ENCODE results near the gene PGM1. TPM values are rescaled to one million over a fixed set of nuclear protein-coding genes. Genes with fewer than 3 reads are reported as not detected.

Gene PGM1
- total and polyA plus RNA-seq, 2 of the 4 experiments (the other 2 are of a cell fraction): 42.6 to 94.5 TPM

DNA sequence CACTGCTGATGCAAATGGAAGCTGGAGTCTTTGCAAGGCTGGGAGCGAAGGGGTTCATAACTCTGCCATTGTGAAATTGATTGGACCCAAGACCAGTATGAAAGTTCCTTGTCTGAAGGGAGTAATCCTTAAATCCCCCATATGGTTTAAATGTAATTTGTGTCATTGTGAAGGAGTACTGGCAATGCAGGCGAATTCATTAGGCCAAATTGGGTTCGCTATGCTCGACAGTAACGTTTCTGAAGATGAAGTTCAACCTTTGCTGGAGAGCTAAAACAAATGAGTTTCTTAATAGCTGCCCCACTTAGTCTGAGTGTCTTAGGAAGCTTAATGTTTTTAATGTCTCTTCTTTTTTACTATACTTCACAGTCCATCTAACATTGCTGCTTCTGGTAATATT, 27.5 kb downstream of the PGM1 start:
- Histone ChIP-seq H2BK20ac (ENCODE audit: low read depth, low read length) (no peak overlapping the region), H2BK120ac (ENCODE audit: low read depth, low read length) (no peak overlapping the region), H3K9me1 (ENCODE audit: insufficient read depth, low read length) (0 out of 2 replicates have a peak, but pooled peaks cover 5% of the 10 kb centered on the region), H3K4me2 (ENCODE audit: low read depth, low read length) (no peak overlapping the region), H3K18ac (ENCODE audit: low read depth, low read length) (no peak overlapping the region), H4K91ac (ENCODE audit: insufficient read depth, low read depth, low read length) (no peak overlapping the region), H3K23ac (ENCODE audit: low read depth, low read length) (no peak overlapping the region), H3K4me3 (ENCODE audit: insufficient read depth, low read depth, low read length) (no peak overlapping the region), H3K9ac (ENCODE audit: low read depth, low read length) (no peak overlapping the region), H3K4me1 (ENCODE audit: control insufficient read depth, insufficient read depth, low read length) (peaks cover 8% of the 10 kb centered on the region), H2AFZ (replicated peaks; ENCODE audit: low read length, poor library complexity) (no peak overlapping the region), H3K9me3 (ENCODE audit: control insufficient read depth, insufficient read depth, low read length) (no peaks in the 10 kb centered on the region), H2BK15ac (ENCODE audit: low read depth, low read length) (no peak overlapping the region), H2AK9ac (replicated peaks; ENCODE audit: low read depth, low read length, poor library complexity) (no peak overlapping the region), H3K14ac (replicated peaks; ENCODE audit: low read depth, low read length) (no peak overlapping the region), H3K27me3 (ENCODE audit: control insufficient read depth, insufficient read depth, low read length) (no peaks in the 10 kb centered on the region), H4K20me1 (ENCODE audit: insufficient read depth, low read length) (0 out of 2 replicates have a peak, but pooled peaks cover 4% of the 10 kb centered on the region), H3K4ac (ENCODE audit: low read depth, low read length) (no peak overlapping the region), H3K27ac (ENCODE audit: insufficient read depth, low read length) (no peak overlapping the region), H4K5ac (ENCODE audit: low read depth, low read length) (no peak overlapping the region), H2BK5ac (ENCODE audit: low read depth, low read length, poor library complexity, severe bottlenecking) (no peak overlapping the region), H3K79me1 (ENCODE audit: low read depth in 1 of 2, low read length in 2 of 2) (peaks cover 17 to 23% of the 10 kb centered on the region in 2 experiments), H4K8ac (ENCODE audit: low read depth in 2 of 2, low read length in 2 of 2) (no peak overlapping the region), H2AK5ac (ENCODE audit: low read depth, low read length) (no peak overlapping the region), H3K56ac (ENCODE audit: extremely low read depth, insufficient read depth, low read length) (no peak overlapping the region), H3K36me3 (ENCODE audit: control insufficient read depth, insufficient read depth, low read length) (no peaks in the 10 kb centered on the region)
- TF ChIP-seq CHD1 (IDR thresholded peaks at IDR 0.05; ENCODE audit: low read depth, low read length): no peak
- TF ChIP-seq POLR2A (IDR thresholded peaks at IDR 0.05; ENCODE audit: low read depth, low read length): no peak
- no peak for TF ChIP-seq RFX5 (IDR thresholded peaks at IDR 0.05; ENCODE audit: low read depth, low read length)
- TF ChIP-seq MAFK (IDR thresholded peaks at IDR 0.05; ENCODE audit: low read depth, low read length): no peak
- TF ChIP-seq MXI1 (IDR thresholded peaks at IDR 0.05; ENCODE audit: borderline replicate concordance, low read depth, low read length): no peak
- TF ChIP-seq, protein P1, sequence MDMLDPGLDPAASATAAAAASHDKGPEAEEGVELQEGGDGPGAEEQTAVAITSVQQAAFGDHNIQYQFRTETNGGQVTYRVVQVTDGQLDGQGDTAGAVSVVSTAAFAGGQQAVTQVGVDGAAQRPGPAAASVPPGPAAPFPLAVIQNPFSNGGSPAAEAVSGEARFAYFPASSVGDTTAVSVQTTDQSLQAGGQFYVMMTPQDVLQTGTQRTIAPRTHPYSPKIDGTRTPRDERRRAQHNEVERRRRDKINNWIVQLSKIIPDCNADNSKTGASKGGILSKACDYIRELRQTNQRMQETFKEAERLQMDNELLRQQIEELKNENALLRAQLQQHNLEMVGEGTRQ (IDR thresholded peaks at IDR 0.05; ENCODE audit: low read depth, low read length): no peak
- TF ChIP-seq, protein P2, sequence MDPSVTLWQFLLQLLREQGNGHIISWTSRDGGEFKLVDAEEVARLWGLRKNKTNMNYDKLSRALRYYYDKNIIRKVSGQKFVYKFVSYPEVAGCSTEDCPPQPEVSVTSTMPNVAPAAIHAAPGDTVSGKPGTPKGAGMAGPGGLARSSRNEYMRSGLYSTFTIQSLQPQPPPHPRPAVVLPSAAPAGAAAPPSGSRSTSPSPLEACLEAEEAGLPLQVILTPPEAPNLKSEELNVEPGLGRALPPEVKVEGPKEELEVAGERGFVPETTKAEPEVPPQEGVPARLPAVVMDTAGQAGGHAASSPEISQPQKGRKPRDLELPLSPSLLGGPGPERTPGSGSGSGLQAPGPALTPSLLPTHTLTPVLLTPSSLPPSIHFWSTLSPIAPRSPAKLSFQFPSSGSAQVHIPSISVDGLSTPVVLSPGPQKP (IDR thresholded peaks at IDR 0.05; ENCODE audit: borderline replicate concordance, low read depth, low read length): no peak
- TF ChIP-seq NFE2L2 (IDR thresholded peaks at IDR 0.05; ENCODE audit: low read depth, low read length): no peak
- TF ChIP-seq SMC3 (IDR thresholded peaks at IDR 0.05; ENCODE audit: low read depth, low read length): no peak
- dilution Hi-C loops (cut with HindIII; ENCODE audit: low sequenced_read_pairs, unreplicated experiment): no loop called here
- no CpG with 5 or more reads among the region's 5 CpGs for WGBS, 2 experiments (ENCODE audit: extremely low coverage in 2 of 2, insufficient read length in 1 of 2)
- ChIA-PET POLR2A (ENCODE audit: unreplicated experiment) (no interaction called here), CTCF (interaction anchor here (0.6 to 1.0 kb wide), 3 partner anchors 61 to 71 kb away, joined by 3 to 6 read pairs (median 5); no protein-coding TSS in a partner anchor)
- BruUV-seq (replicated peaks): no TSS peak
- ATAC-seq (ENCODE audit: low read depth) (no peak), DNase-seq (no peak)
- intact Hi-C loops (cut with micrococcal nuclease): no loop called here
- in situ Hi-C loops (cut with MboI; ENCODE audit: low sequenced_read_pairs): no loop called here

Measured in IMR-90 (cell line).